Mesenchymal stem cell (in vitro differentiated cells and primary cell): ENCODE data around the gene OPTC.

ENCODE experiments used
- DNase-seq: peaks from one replicate; pipeline ENCODE4 v3.0.0-alpha.2; 2013
- H2AFZ ChIP-seq: one replicate; pipeline ENCODE4 v1.6.1; 2013; ENCODE audit warnings: low read depth, mild to moderate bottlenecking, control low read depth, inconsistent platforms, low read length, moderate library complexity
- H2AK5ac ChIP-seq: 2 replicates; pipeline ENCODE4 v1.6.1; 2013; ENCODE audit warnings: low read length, moderate library complexity, mild to moderate bottlenecking, inconsistent platforms; ENCODE audit not compliant: severe bottlenecking
- H2BK120ac ChIP-seq: one replicate; pipeline ENCODE4 v1.6.1; 2013; ENCODE audit warnings: low read depth, mild to moderate bottlenecking, inconsistent platforms, low read length, moderate library complexity
- H2BK12ac ChIP-seq, 2 experiments: one replicate each; pipeline ENCODE4 v1.6.1; 2013; ENCODE audit warnings: inconsistent platforms in 2 of 2, low read length in 2 of 2, mild to moderate bottlenecking in 2 of 2, moderate library complexity in 2 of 2, control low read depth in 1 of 2
- H2BK15ac ChIP-seq: one replicate; pipeline ENCODE4 v1.6.1; 2013; ENCODE audit warnings: mild to moderate bottlenecking, low read depth, inconsistent platforms; ENCODE audit not compliant: poor library complexity, severe bottlenecking
- H2BK5ac ChIP-seq: 2 replicates; pipeline ENCODE4 v1.6.1; 2013; ENCODE audit warnings: low read depth, mild to moderate bottlenecking, low read length, control low read depth, inconsistent platforms; ENCODE audit not compliant: poor library complexity, severe bottlenecking
- H3K14ac ChIP-seq, 2 experiments: one replicate each; pipeline ENCODE4 v1.6.1; 2013; ENCODE audit warnings: inconsistent platforms in 2 of 2, low read length in 2 of 2, control low read depth in 1 of 2, mild to moderate bottlenecking in 1 of 2, moderate library complexity in 1 of 2
- H3K18ac ChIP-seq, 2 experiments: one replicate each; pipeline ENCODE4 v1.6.1; 2013; ENCODE audit warnings: inconsistent platforms in 2 of 2, low read length in 2 of 2, control low read depth in 1 of 2, low read depth in 1 of 2, mild to moderate bottlenecking in 1 of 2
- H3K23ac ChIP-seq, 2 experiments: one replicate each; pipeline ENCODE4 v1.6.1; 2013; ENCODE audit warnings: inconsistent platforms in 2 of 2, low read length in 2 of 2, mild to moderate bottlenecking in 2 of 2, moderate library complexity in 2 of 2, control low read depth in 1 of 2
- H3K27ac ChIP-seq: 2 replicates; pipeline ENCODE4 v1.5.1; 2013; ENCODE audit warnings: mild to moderate bottlenecking, moderate library complexity, low read length, control low read depth, inconsistent platforms; ENCODE audit not compliant: poor library complexity, severe bottlenecking
- H3K27me3 ChIP-seq, 2 experiments: 2 replicates each; pipeline versions ENCODE4 v1.6.1 to v1.7.0; 2013; ENCODE audit warnings: low read length in 2 of 2, mild to moderate bottlenecking in 2 of 2, moderate library complexity in 2 of 2, control low read depth in 1 of 2, inconsistent platforms in 1 of 2; ENCODE audit not compliant: control insufficient read depth in 1 of 2, insufficient read depth in 1 of 2
- H3K36me3 ChIP-seq, 2 experiments: 2 replicates each; pipeline versions ENCODE4 v1.6.1 to v1.7.0; 2013; ENCODE audit warnings: low read length in 2 of 2, control low read depth in 1 of 2, inconsistent platforms in 1 of 2, low read depth in 1 of 2, mild to moderate bottlenecking in 1 of 2; ENCODE audit not compliant: insufficient read depth in 2 of 2, control insufficient read depth in 1 of 2
- H3K4ac ChIP-seq, 2 experiments: one replicate each; pipeline ENCODE4 v1.6.1; 2013; ENCODE audit warnings: inconsistent platforms in 2 of 2, low read length in 2 of 2, mild to moderate bottlenecking in 2 of 2, moderate library complexity in 2 of 2, control low read depth in 1 of 2, low read depth in 1 of 2
- H3K4me1 ChIP-seq: 2 replicates; pipeline ENCODE4 v1.6.1; 2013; ENCODE audit warnings: low read depth, low read length, control low read depth; ENCODE audit not compliant: control insufficient read depth, insufficient read depth
- H3K4me2 ChIP-seq: 2 replicates; pipeline ENCODE4 v1.6.1; 2013; ENCODE audit warnings: low read length, mild to moderate bottlenecking, inconsistent platforms; ENCODE audit not compliant: poor library complexity, severe bottlenecking
- H3K4me3 ChIP-seq, 2 experiments: 2 replicates each; pipeline versions ENCODE4 v1.5.1 to v1.7.0; 2013; ENCODE audit warnings: low read length in 2 of 2, mild to moderate bottlenecking in 2 of 2, control low read depth in 1 of 2, low read depth in 1 of 2; ENCODE audit not compliant: insufficient read depth in 1 of 2
- H3K79me1 ChIP-seq: replicated peaks from 2 replicates; pipeline ENCODE4 v1.6.1; 2013; ENCODE audit warnings: mild to moderate bottlenecking, control low read depth, low read length, inconsistent platforms; ENCODE audit not compliant: poor library complexity, severe bottlenecking
- H3K9ac ChIP-seq: 2 replicates; pipeline ENCODE4 v1.7.0; 2013; ENCODE audit warnings: mild to moderate bottlenecking, low read length, moderate library complexity
- H3K9me3 ChIP-seq: 2 replicates; pipeline ENCODE4 v1.7.0; 2013; ENCODE audit warnings: mild to moderate bottlenecking, low read length; ENCODE audit not compliant: control insufficient read depth
- H4K8ac ChIP-seq: one replicate; pipeline ENCODE4 v1.6.1; 2013; ENCODE audit warnings: inconsistent platforms, mild to moderate bottlenecking, low read length, moderate library complexity
- H4K91ac ChIP-seq: one replicate; pipeline ENCODE4 v1.6.1; 2013; ENCODE audit warnings: mild to moderate bottlenecking, low read length, inconsistent platforms
- WGBS: methylation state at CpG from one replicate; pipeline ENCODE4 v1.1.7; 2013; ENCODE audit warnings: mixed read lengths; 5-methylcytosine and 5-hydroxymethylcytosine counted together

Gene OPTC

DNA sequence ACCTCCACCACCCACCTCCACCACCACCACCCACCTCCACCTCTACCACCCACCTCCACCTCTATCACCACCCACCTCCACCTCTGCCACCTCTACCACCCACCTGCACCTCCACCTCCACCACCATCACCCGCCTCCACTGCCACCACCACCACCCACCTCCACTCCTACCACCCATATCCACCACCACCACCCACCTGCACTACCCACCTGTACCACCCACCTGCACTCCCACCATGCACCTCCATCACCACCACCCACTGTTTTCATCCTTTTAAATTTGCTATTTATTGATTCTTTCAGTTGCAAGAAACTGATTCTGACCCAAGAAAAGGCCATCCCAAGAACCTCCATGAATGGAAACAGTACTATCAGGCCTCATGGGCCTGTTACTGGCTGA is 6.3 kb downstream of the OPTC start:
- H2BK120ac ChIP-seq: no peak overlapping the region
- no peak overlapping the region for H3K27ac ChIP-seq
- H3K36me3 ChIP-seq: no peaks in the 10 kb centered on the region
- no peak overlapping the region for H2BK12ac ChIP-seq
- no peak overlapping the region for H3K23ac ChIP-seq
- H4K91ac ChIP-seq: no peak overlapping the region
- no peaks in the 10 kb centered on the region for H3K4me1 ChIP-seq
- no peak for DNase-seq
- WGBS: 85% methylated on average over 1 of the region's 1 CpG
- no peak overlapping the region for H4K8ac ChIP-seq
- no peak overlapping the region for H3K4me3 ChIP-seq
- no peak overlapping the region for H3K4ac ChIP-seq
- no peak overlapping the region for H3K9ac ChIP-seq
- H3K9me3 ChIP-seq: no peaks in the 10 kb centered on the region
- H3K4me2 ChIP-seq: no peak overlapping the region
- peaks cover 6 to 26% of the 10 kb centered on the region in 2 experiments for H3K27me3 ChIP-seq
- no peak overlapping the region for H3K18ac ChIP-seq
- H3K14ac ChIP-seq: no peak overlapping the region
- H3K79me1 ChIP-seq: no peaks in the 10 kb centered on the region
- no peak overlapping the region for H2AK5ac ChIP-seq
- H2BK15ac ChIP-seq: no peak overlapping the region
- no peak overlapping the region for H2AFZ ChIP-seq
- no peak overlapping the region for H2BK5ac ChIP-seq

DNA sequence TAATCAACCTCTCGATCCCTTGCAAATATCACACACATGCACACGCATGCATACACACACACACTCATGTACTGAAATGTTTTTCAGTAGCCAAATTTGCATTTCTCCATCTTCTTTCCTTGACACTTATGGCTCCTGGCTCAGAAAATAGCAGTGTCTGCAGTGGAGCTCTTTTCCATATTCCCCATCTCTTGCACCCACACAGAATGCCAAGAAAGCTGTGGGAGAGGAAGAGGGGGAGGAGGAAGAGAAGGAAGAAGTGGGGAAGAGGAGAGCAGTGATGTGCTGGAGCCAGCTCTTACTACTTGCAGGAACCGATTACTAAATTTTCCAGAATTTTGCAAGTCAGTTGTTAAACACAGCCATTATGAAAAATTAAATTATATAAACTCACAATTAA is 9.9 kb downstream of the OPTC start:
- H2AK5ac ChIP-seq: no peak overlapping the region
- H2BK5ac ChIP-seq: no peak overlapping the region
- no peak overlapping the region for H3K4me2 ChIP-seq
- no peak overlapping the region for H3K14ac ChIP-seq
- H3K27ac ChIP-seq: no peak overlapping the region
- no peak overlapping the region for H3K9ac ChIP-seq
- WGBS: 94% methylated on average over 2 of the region's 3 CpGs
- H3K18ac ChIP-seq: no peak overlapping the region
- no peak overlapping the region for H4K91ac ChIP-seq
- DNase-seq: no peak
- H2BK12ac ChIP-seq: no peak overlapping the region
- H3K9me3 ChIP-seq: no peaks in the 10 kb centered on the region
- H3K36me3 ChIP-seq: no peaks in the 10 kb centered on the region
- H3K4me1 ChIP-seq: peaks cover 10% of the 10 kb centered on the region
- H3K27me3 ChIP-seq: peaks cover 0 to 12% of the 10 kb centered on the region in 2 experiments
- no peak overlapping the region for H2BK120ac ChIP-seq
- no peak overlapping the region for H2AFZ ChIP-seq
- no peak overlapping the region for H3K4me3 ChIP-seq
- no peak overlapping the region for H2BK15ac ChIP-seq
- no peak overlapping the region for H3K23ac ChIP-seq
- H3K4ac ChIP-seq: no peak overlapping the region
- H4K8ac ChIP-seq: no peak overlapping the region
- no peaks in the 10 kb centered on the region for H3K79me1 ChIP-seq

DNA sequence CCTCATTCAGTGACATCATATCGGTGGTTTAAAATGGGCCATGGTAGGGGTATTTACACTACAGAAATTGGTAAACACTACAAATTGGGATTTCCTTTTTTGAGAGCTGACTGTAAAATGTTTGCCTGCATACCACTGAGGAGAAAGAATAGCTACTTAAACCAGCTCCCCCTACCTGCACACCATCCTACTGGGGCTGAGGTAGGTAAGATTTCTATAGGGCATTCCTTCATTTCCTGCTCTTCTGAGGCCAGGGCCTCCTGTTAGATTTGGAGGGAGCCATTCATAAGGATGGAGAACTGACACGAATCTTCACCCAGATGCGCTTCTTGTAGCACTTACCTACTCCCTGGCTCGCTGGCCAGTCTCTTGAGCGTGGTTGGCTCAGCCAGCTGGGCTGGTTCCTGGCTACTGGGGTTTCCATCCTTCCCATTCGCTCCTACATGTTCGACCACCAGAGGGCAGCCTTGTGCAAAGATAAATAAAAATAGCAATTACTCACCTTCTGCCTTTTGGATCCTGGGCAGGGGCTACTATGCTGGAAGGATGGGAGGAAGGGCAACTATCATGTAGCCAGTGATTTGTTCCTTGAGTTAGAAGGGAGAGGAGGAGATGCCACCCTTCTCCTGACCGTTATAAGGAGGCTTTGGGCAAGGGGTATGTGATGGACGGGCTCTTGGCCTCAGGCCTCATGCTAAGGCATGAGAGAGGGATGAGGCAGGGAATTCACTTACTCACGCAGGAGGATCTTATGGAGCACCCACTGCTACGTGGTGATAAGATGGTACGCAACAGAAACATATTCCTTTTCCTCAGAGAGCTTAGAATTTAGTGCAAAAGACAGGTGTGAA is 10.7 kb downstream of the OPTC start:
- Histone ChIP-seq H2BK15ac (no peak overlapping the region), H2AK5ac (no peak overlapping the region), H2BK120ac (no peak overlapping the region), H3K27me3 (peaks cover 0 to 12% of the 10 kb centered on the region in 2 experiments), H3K4ac (no peak overlapping the region), H3K23ac (no peak overlapping the region), H3K4me3 (no peak overlapping the region), H3K79me1 (no peaks in the 10 kb centered on the region), H3K4me1 (peaks cover 10% of the 10 kb centered on the region), H3K14ac (no peak overlapping the region), H2BK12ac (no peak overlapping the region), H3K18ac (no peak overlapping the region), H4K8ac (no peak overlapping the region), H2BK5ac (no peak overlapping the region), H3K27ac (no peak overlapping the region), H3K36me3 (no peaks in the 10 kb centered on the region), H3K4me2 (no peak overlapping the region), H3K9me3 (no peaks in the 10 kb centered on the region), H3K9ac (peak overlapping the region; percentile 15), H2AFZ (no peak overlapping the region), H4K91ac (no peak overlapping the region)
- DNase-seq: peak; percentile 76
- 44% methylated on average over 10 of the region's 12 CpGs for WGBS

DNA sequence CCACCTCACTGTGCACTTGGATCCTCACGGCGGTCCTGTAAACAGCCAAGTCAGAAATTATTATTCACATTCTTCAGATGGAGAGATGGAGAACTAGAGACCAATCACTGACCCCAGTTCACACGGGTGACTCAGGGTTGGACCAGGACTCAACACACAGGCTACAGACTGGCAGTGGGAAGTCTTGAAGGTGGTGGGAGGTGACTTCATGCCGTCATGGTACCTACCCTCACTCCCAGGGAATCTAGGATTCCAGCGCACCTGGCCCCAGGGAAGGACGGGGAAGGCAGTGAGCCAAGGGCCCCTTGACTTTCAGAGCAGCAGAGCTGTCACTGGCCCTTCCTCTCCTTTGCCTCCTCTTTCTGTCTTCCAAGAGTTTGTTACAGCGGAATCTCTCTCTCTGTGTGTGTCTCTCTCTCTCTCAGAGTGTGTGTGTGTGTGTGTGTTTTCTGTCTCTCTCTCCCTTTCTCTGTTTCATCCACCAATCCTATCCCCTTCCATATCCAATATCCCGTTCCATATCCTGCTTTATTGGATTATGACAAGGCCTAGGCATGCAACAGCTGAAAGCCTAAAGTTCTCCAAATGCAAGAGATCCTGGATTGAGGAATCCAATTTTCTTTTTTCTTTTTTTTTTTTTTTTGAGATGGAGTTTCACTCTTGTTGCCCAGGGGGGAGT is 11.7 kb downstream of the OPTC start:
- Histone ChIP-seq H3K79me1 (no peaks in the 10 kb centered on the region), H2BK12ac (peak overlapping the region in 1 of 2 experiments; percentile 40), H2BK120ac (no peak overlapping the region), H3K23ac (no peak overlapping the region), H2AK5ac (peak overlapping the region; percentile 26), H3K9ac (no peak overlapping the region), H2BK5ac (no peak overlapping the region), H3K4me1 (peaks cover 10% of the 10 kb centered on the region), H3K18ac (no peak overlapping the region), H2AFZ (no peak overlapping the region), H3K9me3 (no peaks in the 10 kb centered on the region), H3K27ac (no peak overlapping the region), H3K27me3 (peaks cover 0 to 12% of the 10 kb centered on the region in 2 experiments), H3K14ac (no peak overlapping the region), H2BK15ac (no peak overlapping the region), H3K4me2 (no peak overlapping the region), H4K91ac (peak overlapping the region; percentile 78), H3K4ac (no peak overlapping the region), H4K8ac (no peak overlapping the region), H3K36me3 (no peaks in the 10 kb centered on the region), H3K4me3 (no peak overlapping the region)
- DNase-seq: no peak
- WGBS: 87% methylated on average over 3 of the region's 8 CpGs
